MM.1S (cell line): ENCODE results near the gene TXNDC11.

ENCODE experiments used
- DNase-seq: peaks from one replicate; pipeline ENCODE4 v3.0.0-alpha.2; 2015
- H2AFZ ChIP-seq: fragments of 300-600 bp; sonication (generic); 2 replicates; pipeline ENCODE4 v1.6.0; 2016; ENCODE audit warnings: antibody characterized with exemption, low read length
- H3F3A ChIP-seq: fragments of 300-600 bp; sonication (generic); 2 replicates; pipeline ENCODE4 v1.6.1; 2016; ENCODE audit warnings: mild to moderate bottlenecking, antibody characterized with exemption, low read length, moderate library complexity, mixed read lengths; ENCODE audit not compliant: insufficient read depth
- H3K27ac ChIP-seq: fragments of 300-600 bp; sonication (generic); 2 replicates; pipeline ENCODE4 v1.5.1; 2016; ENCODE audit warnings: mild to moderate bottlenecking, low read length
- H3K27me3 ChIP-seq: fragments of 300-600 bp; sonication (generic); replicated peaks from 2 replicates; pipeline ENCODE4 v1.6.0; 2016; ENCODE audit warnings: low read length; ENCODE audit not compliant: insufficient read depth
- H3K36me3 ChIP-seq: fragments of 300-600 bp; sonication (generic); replicated peaks from 2 replicates; pipeline ENCODE4 v1.6.1; 2016; ENCODE audit warnings: mild to moderate bottlenecking, low read length, mixed read lengths; ENCODE audit not compliant: insufficient read depth
- H3K4me1 ChIP-seq: fragments of 300-600 bp; sonication (generic); 2 replicates; pipeline ENCODE4 v1.6.1; 2016; ENCODE audit warnings: low read length, mixed read lengths
- H3K4me2 ChIP-seq: fragments of 300-600 bp; sonication (generic); 2 replicates; pipeline ENCODE4 v1.6.0; 2016; ENCODE audit warnings: low read depth, low read length
- H3K4me3 ChIP-seq: fragments of 300-600 bp; sonication (generic); 2 replicates; pipeline ENCODE4 v1.5.1; 2016; ENCODE audit warnings: low read length, mixed read lengths
- H3K79me2 ChIP-seq: fragments of 300-600 bp; sonication (generic); 2 replicates; pipeline ENCODE4 v1.6.1; 2016; ENCODE audit warnings: mixed run types, low read length, mixed read lengths
- H3K9ac ChIP-seq: fragments of 300-600 bp; sonication (generic); 2 replicates; pipeline ENCODE4 v1.6.1; 2016; ENCODE audit warnings: low read length, mixed read lengths
- H3K9me2 ChIP-seq: fragments of 300-600 bp; sonication (generic); replicated peaks from 2 replicates; pipeline ENCODE4 v1.6.1; 2016; ENCODE audit warnings: mild to moderate bottlenecking, low read length, mixed read lengths; ENCODE audit not compliant: insufficient read depth
- H3K9me3 ChIP-seq: fragments of 300-600 bp; sonication (generic); replicated peaks from 2 replicates; pipeline ENCODE4 v1.6.1; 2016; ENCODE audit warnings: mild to moderate bottlenecking, low read length, mixed read lengths; ENCODE audit not compliant: insufficient read depth
- H4K20me1 ChIP-seq: fragments of 300-600 bp; sonication (generic); 2 replicates; pipeline ENCODE4 v1.6.1; 2016; ENCODE audit warnings: mild to moderate bottlenecking, low read length, moderate library complexity, mixed read lengths; ENCODE audit not compliant: insufficient read depth
- EZH2 ChIP-seq: fragments of 300-600 bp; sonication (generic); optimal IDR thresholded peaks from 2 replicates; pipeline ENCODE3; 2017; ENCODE audit warnings: low read depth, mild to moderate bottlenecking, antibody characterized with exemption, low read length, mixed read lengths
- EZH2phosphoT487 ChIP-seq: fragments of 300-600 bp; sonication (generic); IDR thresholded peaks from 2 replicates; pipeline ENCODE4 v1.6.1; 2018; ENCODE audit warnings: antibody characterized with exemption, low read length
- TF ChIP-seq, protein P1 (sequence below): fragments of 300-600 bp; sonication (generic); IDR thresholded peaks from 2 replicates; pipeline ENCODE4 v1.5.1; 2016; ENCODE audit warnings: antibody characterized with exemption, low read length, mixed read lengths

Gene TXNDC11

DNA sequence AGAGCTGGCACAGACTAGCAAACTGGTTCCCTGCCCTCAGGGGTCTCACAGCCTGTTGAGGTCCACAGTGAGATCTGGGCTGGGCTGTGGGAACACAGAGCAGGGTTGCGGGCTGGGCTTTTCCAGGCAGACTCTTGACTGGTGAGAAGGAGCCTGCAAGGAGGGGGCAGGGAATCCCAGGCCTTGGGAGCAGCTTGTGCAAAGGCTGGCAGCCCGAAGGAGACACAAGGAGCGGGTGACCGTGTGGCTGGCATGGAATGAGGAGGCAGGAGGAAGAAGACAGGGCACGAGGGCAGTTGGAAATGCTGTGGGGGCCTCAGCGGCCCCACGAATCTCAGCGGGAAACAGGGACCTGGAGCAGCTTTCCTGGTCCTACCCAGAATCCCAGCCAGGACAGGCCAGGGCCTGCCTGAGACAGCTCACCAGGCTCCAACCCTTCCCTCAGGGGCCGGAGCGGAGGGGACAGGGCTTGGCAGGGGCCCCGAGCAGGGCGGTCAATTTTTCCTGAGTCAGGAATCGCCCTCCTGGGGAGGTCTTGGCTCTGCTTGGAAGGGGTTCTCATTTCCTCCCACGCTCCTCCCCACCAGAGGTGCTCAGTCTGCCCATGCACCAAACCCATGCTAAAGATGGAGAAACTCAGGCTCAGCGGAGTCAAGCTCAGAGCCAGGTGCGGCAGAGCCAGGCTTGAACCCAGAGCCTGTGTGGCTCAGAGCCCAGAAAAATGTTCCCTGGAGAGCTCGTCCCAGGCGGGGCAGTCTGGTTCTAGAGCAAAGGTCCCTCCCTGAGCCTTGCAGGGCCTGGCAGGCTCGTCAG is 83.6 kb downstream of the TXNDC11 start:
- DNase-seq = no peak
- H3K9me3 ChIP-seq = no peaks in the 10 kb centered on the region

DNA sequence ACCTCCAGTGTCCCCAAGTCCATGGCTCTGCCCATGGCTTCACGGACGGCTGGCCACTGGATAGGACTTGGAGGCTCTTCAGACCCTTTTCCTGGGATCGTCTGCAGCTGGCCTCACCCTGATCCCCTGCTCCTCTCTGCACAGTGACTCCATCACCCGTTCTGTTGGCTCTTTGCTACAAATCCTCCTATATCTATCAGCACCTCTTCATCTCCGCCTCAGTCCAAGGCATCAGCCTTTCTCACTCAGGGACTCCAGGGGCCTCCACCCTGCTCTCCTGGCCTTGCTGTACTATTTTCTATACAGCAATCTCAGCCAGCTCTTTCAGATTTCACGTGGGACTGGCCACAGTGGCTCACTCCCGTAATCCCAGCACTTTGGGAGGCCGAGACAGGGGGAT is 85.1 kb downstream of the TXNDC11 start:
- Histone ChIP-seq H3K4me1 (no peaks in the 10 kb centered on the region), H3K4me3 (no peak overlapping the region), H3K27me3 (no peaks in the 10 kb centered on the region), H3K9ac (no peak overlapping the region), H3F3A (no peaks in the 10 kb centered on the region), H4K20me1 (no peaks in the 10 kb centered on the region), H3K36me3 (no peaks in the 10 kb centered on the region), H3K27ac (no peak overlapping the region), H3K4me2 (no peak overlapping the region), H3K9me3 (no peaks in the 10 kb centered on the region), H3K9me2 (no peaks in the 10 kb centered on the region), H3K79me2 (no peaks in the 10 kb centered on the region), H2AFZ (no peak overlapping the region)
- no peak for DNase-seq
- TF ChIP-seq, protein P1, sequence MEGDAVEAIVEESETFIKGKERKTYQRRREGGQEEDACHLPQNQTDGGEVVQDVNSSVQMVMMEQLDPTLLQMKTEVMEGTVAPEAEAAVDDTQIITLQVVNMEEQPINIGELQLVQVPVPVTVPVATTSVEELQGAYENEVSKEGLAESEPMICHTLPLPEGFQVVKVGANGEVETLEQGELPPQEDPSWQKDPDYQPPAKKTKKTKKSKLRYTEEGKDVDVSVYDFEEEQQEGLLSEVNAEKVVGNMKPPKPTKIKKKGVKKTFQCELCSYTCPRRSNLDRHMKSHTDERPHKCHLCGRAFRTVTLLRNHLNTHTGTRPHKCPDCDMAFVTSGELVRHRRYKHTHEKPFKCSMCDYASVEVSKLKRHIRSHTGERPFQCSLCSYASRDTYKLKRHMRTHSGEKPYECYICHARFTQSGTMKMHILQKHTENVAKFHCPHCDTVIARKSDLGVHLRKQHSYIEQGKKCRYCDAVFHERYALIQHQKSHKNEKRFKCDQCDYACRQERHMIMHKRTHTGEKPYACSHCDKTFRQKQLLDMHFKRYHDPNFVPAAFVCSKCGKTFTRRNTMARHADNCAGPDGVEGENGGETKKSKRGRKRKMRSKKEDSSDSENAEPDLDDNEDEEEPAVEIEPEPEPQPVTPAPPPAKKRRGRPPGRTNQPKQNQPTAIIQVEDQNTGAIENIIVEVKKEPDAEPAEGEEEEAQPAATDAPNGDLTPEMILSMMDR = no peak
- TF ChIP-seq EZH2phosphoT487 = no peak
- no peak for TF ChIP-seq EZH2

More for the DNA sequence above, 83.6 kb downstream of the TXNDC11 start:
- Histone ChIP-seq H3K9me2 (no peaks in the 10 kb centered on the region), H3K9ac (no peak overlapping the region), H3K79me2 (no peaks in the 10 kb centered on the region), H3K36me3 (no peaks in the 10 kb centered on the region), H4K20me1 (no peaks in the 10 kb centered on the region), H3K4me2 (no peak overlapping the region), H3K4me3 (no peak overlapping the region), H3K27ac (no peak overlapping the region), H2AFZ (no peak overlapping the region), H3K27me3 (no peaks in the 10 kb centered on the region), H3K4me1 (no peaks in the 10 kb centered on the region), H3F3A (no peaks in the 10 kb centered on the region)
- TF ChIP-seq EZH2phosphoT487 (no peak), EZH2 (no peak)
- TF ChIP-seq, protein P1 = no peak

DNA sequence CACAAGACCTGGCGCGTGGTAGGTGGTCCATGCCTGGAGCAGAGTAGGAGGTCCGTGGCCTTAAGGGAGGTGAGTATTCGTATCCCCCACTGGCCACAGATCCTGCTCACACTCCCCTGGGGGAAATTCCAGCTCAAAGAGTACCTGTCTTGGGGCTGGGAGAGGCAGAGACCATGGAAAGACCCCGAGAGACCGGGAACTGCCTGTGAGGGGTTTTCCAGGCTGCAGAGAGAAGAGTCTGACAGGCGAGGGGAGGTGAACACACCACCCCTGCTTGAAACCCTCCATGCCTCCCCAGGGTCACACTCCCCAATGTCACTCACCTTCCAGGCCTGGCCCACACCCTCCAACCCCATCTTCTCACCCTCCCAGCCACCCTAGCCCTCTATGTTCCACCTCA is 87.0 kb downstream of the TXNDC11 start:
- Histone ChIP-seq H3K9me2 (no peaks in the 10 kb centered on the region), H3K4me2 (no peak overlapping the region), H3K9ac (no peak overlapping the region), H3K4me1 (no peaks in the 10 kb centered on the region), H3K27me3 (no peaks in the 10 kb centered on the region), H3K4me3 (no peak overlapping the region), H4K20me1 (no peaks in the 10 kb centered on the region), H2AFZ (no peak overlapping the region), H3F3A (no peaks in the 10 kb centered on the region), H3K27ac (no peak overlapping the region), H3K36me3 (no peaks in the 10 kb centered on the region), H3K9me3 (no peaks in the 10 kb centered on the region), H3K79me2 (no peaks in the 10 kb centered on the region)
- TF ChIP-seq, protein P1 = no peak
- TF ChIP-seq EZH2phosphoT487 (no peak), EZH2 (no peak)
- DNase-seq = no peak
